PC-3 (cell line): Measurements from ENCODE around the gene ZSCAN5A. TPM values are rescaled to one million over a fixed set of nuclear protein-coding genes. Genes with fewer than 3 reads are reported as not detected.
A peak's percentile ranks its signal among the peaks of the same experiment; 100 is the strongest.
"Not testable (repeated sequence)": the region's sequence is repeated elsewhere in the genome, so short reads cannot be mapped to it uniquely, and the experiment has no call there.

Experiments
- ATAC-seq: fragments of 200-7000 bp; cut with Tn5 transposase; 2 replicates; pipeline ENCODE4 v1.9.1; 2020; ENCODE audit warnings: mild to moderate bottlenecking, moderate library complexity
- BruUV-seq: library from RNA; stranded (reverse); fragments of 400-500 nt; replicated peaks from 2 replicates; lab custom pipeline; 2021; lab: Mats Ljungman, UMichigan
- CTCF ChIA-PET: fragments of 300-600 bp; sonication (Branson Sonifier 250); formaldehyde crosslinking; loops from one replicate; lab custom pipeline; 2022; ENCODE audit warnings: antibody characterized with exemption; lab: Charles Lee
- POLR2A ChIA-PET: fragments of 300-600 bp; sonication (Branson Sonifier 250); formaldehyde crosslinking; loops from one replicate; lab custom pipeline; 2022; ENCODE audit warnings: antibody characterized with exemption; ENCODE audit not compliant: unreplicated experiment; lab: Charles Lee
- DNase-seq: peaks from one replicate; pipeline ENCODE4 v3.0.0-alpha.2; 2015
- H2AFZ ChIP-seq: fragments of 300-600 bp; sonication (generic); 2 replicates; pipeline ENCODE4 v1.6.0; 2016; ENCODE audit warnings: antibody characterized with exemption, low read length
- H3F3A ChIP-seq: fragments of 300-600 bp; sonication (generic); one replicate; pipeline ENCODE4 v1.6.0; 2017; ENCODE audit warnings: antibody characterized with exemption, low read length, control low read depth, mild to moderate bottlenecking; ENCODE audit not compliant: unreplicated experiment
- H3K27ac ChIP-seq: fragments of 300-600 bp; sonication (generic); 2 replicates; pipeline ENCODE4 v1.5.1; 2016; ENCODE audit warnings: mild to moderate bottlenecking, low read length
- H3K27me3 ChIP-seq: fragments of 300-600 bp; sonication (generic); 2 replicates; pipeline ENCODE4 v1.6.1; 2016; ENCODE audit warnings: low read length, mixed read lengths
- H3K36me3 ChIP-seq: fragments of 300-600 bp; sonication (generic); 2 replicates; pipeline ENCODE4 v1.6.1; 2016; ENCODE audit warnings: low read depth, mixed run types, low read length, mixed read lengths
- H3K4me1 ChIP-seq: fragments of 300-600 bp; sonication (generic); 2 replicates; pipeline ENCODE4 v1.5.1; 2016; ENCODE audit warnings: low read length; ENCODE audit not compliant: insufficient read depth
- H3K4me2 ChIP-seq: fragments of 300-600 bp; sonication (generic); 2 replicates; pipeline ENCODE4 v1.6.0; 2016; ENCODE audit warnings: low read length
- H3K4me3 ChIP-seq: fragments of 300-600 bp; sonication (generic); 2 replicates; pipeline ENCODE4 v1.5.1; 2016; ENCODE audit warnings: mild to moderate bottlenecking, low read length, mixed read lengths
- H3K79me2 ChIP-seq: fragments of 300-600 bp; sonication (generic); 2 replicates; pipeline ENCODE4 v1.6.1; 2017; ENCODE audit warnings: low read length, mixed read lengths
- H3K9ac ChIP-seq: fragments of 300-600 bp; sonication (generic); 2 replicates; pipeline ENCODE4 v1.6.0; 2016; ENCODE audit warnings: mild to moderate bottlenecking, low read length
- H3K9me2 ChIP-seq: fragments of 300-600 bp; sonication (generic); replicated peaks from 2 replicates; pipeline ENCODE4 v1.6.1; 2016; ENCODE audit warnings: mixed run types, low read length, mixed read lengths
- H3K9me3 ChIP-seq: fragments of 300-600 bp; sonication (generic); 2 replicates; pipeline ENCODE4 v1.6.1; 2016; ENCODE audit warnings: low read length, mixed read lengths
- H4K20me1 ChIP-seq: fragments of 300-600 bp; sonication (generic); 2 replicates; pipeline ENCODE4 v1.6.1; 2016; ENCODE audit warnings: low read length, mixed read lengths
- CTCF ChIP-seq: fragments of 300-600 bp; sonication (generic); conservative IDR thresholded peaks from 2 replicates; pipeline ENCODE4 v1.5.1; 2017; ENCODE audit warnings: antibody characterized with exemption, low read depth, mild to moderate bottlenecking, low read length
- EZH2 ChIP-seq: fragments of 300-600 bp; sonication (generic); IDR thresholded peaks from one replicate; pipeline ENCODE4 v1.6.1; 2017; ENCODE audit warnings: antibody characterized with exemption, mild to moderate bottlenecking, low read length; ENCODE audit not compliant: unreplicated experiment
- EZH2phosphoT487 ChIP-seq: fragments of 300-600 bp; sonication (generic); IDR thresholded peaks from 2 replicates; pipeline ENCODE4 v1.6.1; 2018; ENCODE audit warnings: mild to moderate bottlenecking, antibody characterized with exemption, low read length, borderline replicate concordance
- intact Hi-C: fragments of 100-400 bp; cut with micrococcal nuclease; formaldehyde crosslinking; loops from 2 replicates; pipeline ENCODE4 v1.9.0; 2023
- total RNA-seq: library from RNA; depleted of rRNA; stranded (reverse); fragments of >200 nt; gene quantifications from 2 replicates; pipeline ENCODE4 v1.2.3, GENCODE V29; 2014

ZSCAN5A gene
- total RNA-seq, 1 experiment from 2014 or later = 23.7 TPM

GRCh38 chr19:56221851-56222250 is 92.8 kb downstream of the ZSCAN5A start:
- Histone ChIP-seq H3K27ac (no peak overlapping the region), H3K4me2 (no peak overlapping the region), H3K9ac (no peak overlapping the region), H3K4me1 (no peaks in the 10 kb centered on the region), H3K36me3 (no peaks in the 10 kb centered on the region; the same call in 1 of the 2 replicates), H3K4me3 (no peak overlapping the region), H3K9me2 (no peaks in the 10 kb centered on the region), H3K9me3 (no peaks in the 10 kb centered on the region), H2AFZ (no peak overlapping the region), H3K79me2 (no peaks in the 10 kb centered on the region), H3F3A (no peaks in the 10 kb centered on the region), H3K27me3 (no peaks in the 10 kb centered on the region), H4K20me1 (no peaks in the 10 kb centered on the region)
- POLR2A ChIA-PET = no interaction called here
- BruUV-seq = no TSS peak
- ATAC-seq = no peak
- intact Hi-C loops = no loop called here
- TF ChIP-seq EZH2phosphoT487 = no peak
- no peak for TF ChIP-seq EZH2
- TF ChIP-seq CTCF = peak; percentile 34; the same call in 1 of the 2 replicates
- CTCF ChIA-PET = no interaction called here
- DNase-seq = no peak

- H3K9me3 ChIP-seq, H3K4me1 ChIP-seq, POLR2A ChIA-PET, H3K27me3 ChIP-seq, H3K4me2 ChIP-seq, H3K36me3 ChIP-seq, ATAC-seq, H3K9ac ChIP-seq, H2AFZ ChIP-seq, H3K27ac ChIP-seq, H3K79me2 ChIP-seq, intact Hi-C loops, H3F3A ChIP-seq, H3K4me3 ChIP-seq, H3K9me2 ChIP-seq, H4K20me1 ChIP-seq: not testable (repeated sequence)
- BruUV-seq = TSS peak; percentile 20
- CTCF ChIA-PET = interaction anchor here (0.6 kb wide), 1 partner anchor 20 kb away, joined by 3 read pairs; no protein-coding TSS in a partner anchor
- peak; percentile 7 for DNase-seq
- peak; percentile 55; the same call in 1 of the 2 replicates for TF ChIP-seq CTCF
Measured at GRCh38 chr19:56221442-56221841, 93.2 kb downstream of the ZSCAN5A start.

- Histone ChIP-seq H3F3A (no peaks in the 10 kb centered on the region), H3K4me3 (no peak overlapping the region), H3K9ac (no peak overlapping the region), H4K20me1 (no peaks in the 10 kb centered on the region), H3K27me3 (0 out of 2 replicates have a peak, but pooled peaks cover 4% of the 10 kb centered on the region), H3K36me3 (no peaks in the 10 kb centered on the region; the same call in 1 of the 2 replicates), H3K9me3 (no peaks in the 10 kb centered on the region), H3K27ac (no peak overlapping the region), H3K79me2 (no peaks in the 10 kb centered on the region), H3K4me1 (no peaks in the 10 kb centered on the region), H3K9me2 (no peaks in the 10 kb centered on the region), H3K4me2 (no peak overlapping the region), H2AFZ (no peak overlapping the region)
- intact Hi-C loops = no loop called here
- POLR2A ChIA-PET = no interaction called here
- no peak for TF ChIP-seq CTCF
- TF ChIP-seq EZH2 = no peak
- TF ChIP-seq EZH2phosphoT487 = no peak
- no peak for DNase-seq
- no TSS peak for BruUV-seq
- CTCF ChIA-PET = no interaction called here
- no peak for ATAC-seq
Measured at GRCh38 chr19:56218961-56219360, 95.7 kb downstream of the ZSCAN5A start.
